ENCODE measurements around the gene SLFN11. TPM values are rescaled to one million over a fixed set of nuclear protein-coding genes. Genes with fewer than 3 reads are reported as not detected.
A peak's percentile ranks its signal among the peaks of the same experiment; 100 is the strongest.
"Not testable (repeated sequence)": the region's sequence is repeated elsewhere in the genome, so short reads cannot be mapped to it uniquely, and the experiment has no call there.

The SLFN11 gene
- total and polyA plus RNA-seq, 9 of the 15 experiments (the other 6 are each of a cell fraction or from before 2014, with no cell fraction given): 0.04 to 0.21 TPM; not detected in 7

GRCh38 chr17:35309345-35309744 is 64.1 kb downstream of the SLFN11 start:
- DNase-seq (ENCODE audit: extremely low read depth in 1 of 4, low spot score in 3 of 4); H3K36me3 ChIP-seq (ENCODE audit: control insufficient read depth, insufficient read depth, low read length); H3K4me3 ChIP-seq; H3K79me2 ChIP-seq (ENCODE audit: control insufficient read depth, insufficient read depth, low read length); BruUV-seq (replicated peaks); H3K27ac ChIP-seq (ENCODE audit: extremely low read depth, low read depth, low read length); H3K27me3 ChIP-seq (ENCODE audit: control insufficient read depth in 2 of 2, insufficient read depth in 2 of 2, low read length in 2 of 2); in situ Hi-C loops (cut with MboI); FAIRE-seq; intact Hi-C loops (cut with micrococcal nuclease); H3K4me2 ChIP-seq (ENCODE audit: insufficient read depth, low read length); H3K9me3 ChIP-seq (replicated peaks; ENCODE audit: control insufficient read depth, insufficient read depth, low read depth, low read length); H3K9me1 ChIP-seq (ENCODE audit: control insufficient read depth, insufficient read depth, low read length); H2AFZ ChIP-seq (ENCODE audit: low read depth, low read length); H3K9ac ChIP-seq (ENCODE audit: insufficient read depth in 1 of 2, low read depth in 2 of 2, low read length in 2 of 2); ATAC-seq; CTCF ChIA-PET (ENCODE audit: low intra/inter-chr PET ratio); H4K20me1 ChIP-seq (replicated peaks; ENCODE audit: control insufficient read depth, insufficient read depth, low read length): not testable (repeated sequence)
- peak in 1 of 2 experiments; percentile 97 for TF ChIP-seq AFF1 (IDR thresholded peaks at IDR 0.05; ENCODE audit: low read depth in 1 of 2, partially characterized antibody in 2 of 2)
- POLR2A ChIA-PET: interaction anchor here (0.7 kb wide), 1 partner anchor 83 kb away, joined by 3 read pairs; no protein-coding TSS in a partner anchor
- peaks cover 6 to 11% of the 10 kb centered on the region in 2 experiments; a peak in 4 of 5 replicates for H3K4me1 ChIP-seq (replicated peaks in 1 of 2; ENCODE audit: control insufficient read depth in 2 of 2, insufficient read depth in 2 of 2, low read length in 2 of 2)
- 2% methylated on average over 3 of the region's 3 CpGs for WGBS (ENCODE audit: insufficient coverage, low coverage, missing lambda C conversion rate)

Small RNAs within 50 kb of the gene (small RNA-seq; reads per million reads assigned to genes)
- gene AC060766.3 (not detected), gene AC060766.5 (not detected)

Other genes with a start within 250 kb of the SLFN11 start
Only the 7 nearest of the 10 such genes appear.
- not detected in 2 replicates for gene SLC35G3, start 179.2 kb downstream of the SLFN11 start, total RNA-seq (2014; rRNA removed)
- not detected in 2 replicates for gene SLC35G3, start 179.2 kb downstream of the SLFN11 start, total RNA-seq (2014; rRNA removed; fragmentation: Illumina TruSeq; extraction: Trizol)
- not detected in 2 replicates for gene SLC35G3, start 179.2 kb downstream of the SLFN11 start, total RNA-seq (2015; rRNA removed; fragmentation: Illumina TruSeq; extraction: Trizol)
- not detected in 2 replicates for gene SLC35G3, start 179.2 kb downstream of the SLFN11 start, total RNA-seq (2021)
- not detected in 2 replicates for gene SLC35G3, start 179.2 kb downstream of the SLFN11 start, polyA plus RNA-seq (2011; rRNA removed)
- not detected in 2 replicates for gene SLC35G3, start 179.2 kb downstream of the SLFN11 start, polyA plus RNA-seq (2014; fragmentation: Illumina TruSeq; extraction: Trizol)
- gene SLC35G3, start 179.2 kb downstream of the SLFN11 start, polyA plus RNA-seq (2014; fragmentation: Nextera tagmentation; extraction: Ambion mirVana): not detected
- gene SLC35G3, start 179.2 kb downstream of the SLFN11 start, polyA plus RNA-seq (2014; rRNA removed): not detected in 2 replicates
- gene SLFN5, start 130.5 kb downstream of the SLFN11 start, total RNA-seq (2014; rRNA removed): under 0.01 and 0.08 TPM in 2 replicates
- gene SLFN5, start 130.5 kb downstream of the SLFN11 start, total RNA-seq (2014; rRNA removed; fragmentation: Illumina TruSeq; extraction: Trizol): 0.06 and 0.07 TPM in 2 replicates
- gene SLFN5, start 130.5 kb downstream of the SLFN11 start, total RNA-seq (2015; rRNA removed; fragmentation: Illumina TruSeq; extraction: Trizol): 0.11 TPM in 2 replicates
- gene SLFN5, start 130.5 kb downstream of the SLFN11 start, total RNA-seq (2021): 0.18 and 0.20 TPM in 2 replicates
- gene SLFN5, start 130.5 kb downstream of the SLFN11 start, polyA plus RNA-seq (2011; rRNA removed): 0.01 TPM in 1 of 2 replicates, not detected in the other
- gene SLFN5, start 130.5 kb downstream of the SLFN11 start, polyA plus RNA-seq (2014; fragmentation: Illumina TruSeq; extraction: Trizol): 0.01 and 0.11 TPM in 2 replicates
- under 1 TPM in 1 of 2 experiments, not detected in 1; 0.10 TPM for gene SLFN5, start 130.5 kb downstream of the SLFN11 start, polyA plus RNA-seq (2014; fragmentation: Nextera tagmentation; extraction: Ambion mirVana)
- gene SLFN5, start 130.5 kb downstream of the SLFN11 start, polyA plus RNA-seq (2014; rRNA removed): 0.01 TPM in 2 replicates
- gene SLFN12, start 58.9 kb upstream of the SLFN11 start, total RNA-seq (2014; rRNA removed): 0.09 TPM in 1 of 2 replicates, not detected in the other
- gene SLFN12, start 58.9 kb upstream of the SLFN11 start, total RNA-seq (2014; rRNA removed; fragmentation: Illumina TruSeq; extraction: Trizol): 0.07 TPM in 1 of 2 replicates, not detected in the other
- not detected in 2 replicates for gene SLFN12, start 58.9 kb upstream of the SLFN11 start, total RNA-seq (2015; rRNA removed; fragmentation: Illumina TruSeq; extraction: Trizol)
- gene SLFN12, start 58.9 kb upstream of the SLFN11 start, total RNA-seq (2021): 0.25 TPM in 1 of 2 replicates, not detected in the other
- gene SLFN12, start 58.9 kb upstream of the SLFN11 start, polyA plus RNA-seq (2011; rRNA removed): not detected in 2 replicates
- not detected in 2 replicates for gene SLFN12, start 58.9 kb upstream of the SLFN11 start, polyA plus RNA-seq (2014; fragmentation: Illumina TruSeq; extraction: Trizol)
- gene SLFN12, start 58.9 kb upstream of the SLFN11 start, polyA plus RNA-seq (2014; fragmentation: Nextera tagmentation; extraction: Ambion mirVana): under 1 TPM in 1 of 2 experiments, not detected in 1; 0.01 TPM
- 0.09 TPM in 1 of 2 replicates, not detected in the other for gene SLFN12, start 58.9 kb upstream of the SLFN11 start, polyA plus RNA-seq (2014; rRNA removed)
- 0.24 and 0.27 TPM in 2 replicates for gene SLFN13, start 75.1 kb upstream of the SLFN11 start, total RNA-seq (2014; rRNA removed)
- gene SLFN13, start 75.1 kb upstream of the SLFN11 start, total RNA-seq (2014; rRNA removed; fragmentation: Illumina TruSeq; extraction: Trizol): 0.04 and 0.10 TPM in 2 replicates
- gene SLFN13, start 75.1 kb upstream of the SLFN11 start, total RNA-seq (2015; rRNA removed; fragmentation: Illumina TruSeq; extraction: Trizol): 0.15 and 0.33 TPM in 2 replicates
- gene SLFN13, start 75.1 kb upstream of the SLFN11 start, total RNA-seq (2021): 0.29 and 0.49 TPM in 2 replicates
- 0.17 TPM in 1 of 2 replicates, not detected in the other for gene SLFN13, start 75.1 kb upstream of the SLFN11 start, polyA plus RNA-seq (2011; rRNA removed)
- gene SLFN13, start 75.1 kb upstream of the SLFN11 start, polyA plus RNA-seq (2014; fragmentation: Illumina TruSeq; extraction: Trizol): 0.09 and 0.17 TPM in 2 replicates
- gene SLFN13, start 75.1 kb upstream of the SLFN11 start, polyA plus RNA-seq (2014; fragmentation: Nextera tagmentation; extraction: Ambion mirVana): under 1 TPM; 0.06 to 0.11 TPM
- 0.27 and 0.97 TPM in 2 replicates for gene SLFN13, start 75.1 kb upstream of the SLFN11 start, polyA plus RNA-seq (2014; rRNA removed)
- gene SLFN12L, start 164.1 kb upstream of the SLFN11 start, total RNA-seq (2014; rRNA removed): 0.04 TPM in 1 of 2 replicates, not detected in the other
- 0.07 TPM in 1 of 2 replicates, not detected in the other for gene SLFN12L, start 164.1 kb upstream of the SLFN11 start, total RNA-seq (2014; rRNA removed; fragmentation: Illumina TruSeq; extraction: Trizol)
- gene SLFN12L, start 164.1 kb upstream of the SLFN11 start, total RNA-seq (2015; rRNA removed; fragmentation: Illumina TruSeq; extraction: Trizol): 0.18 and 0.26 TPM in 2 replicates
- gene SLFN12L, start 164.1 kb upstream of the SLFN11 start, total RNA-seq (2021): 0.09 and 0.31 TPM in 2 replicates
- 0.04 TPM in 1 of 2 replicates, not detected in the other for gene SLFN12L, start 164.1 kb upstream of the SLFN11 start, polyA plus RNA-seq (2011; rRNA removed)
- 0.09 TPM in 1 of 2 replicates, not detected in the other for gene SLFN12L, start 164.1 kb upstream of the SLFN11 start, polyA plus RNA-seq (2014; fragmentation: Illumina TruSeq; extraction: Trizol)
- gene SLFN12L, start 164.1 kb upstream of the SLFN11 start, polyA plus RNA-seq (2014; fragmentation: Nextera tagmentation; extraction: Ambion mirVana): under 1 TPM in 1 of 2 experiments, not detected in 1; 0.04 TPM
- gene SLFN12L, start 164.1 kb upstream of the SLFN11 start, polyA plus RNA-seq (2014; rRNA removed): 0.05 TPM in 1 of 2 replicates, not detected in the other
- gene SLFN14, start 187.2 kb upstream of the SLFN11 start, total RNA-seq (2014; rRNA removed): 2.7 and 3.0 TPM in 2 replicates
- 4.0 and 5.1 TPM in 2 replicates for gene SLFN14, start 187.2 kb upstream of the SLFN11 start, total RNA-seq (2014; rRNA removed; fragmentation: Illumina TruSeq; extraction: Trizol)
- 1.3 and 1.7 TPM in 2 replicates for gene SLFN14, start 187.2 kb upstream of the SLFN11 start, total RNA-seq (2015; rRNA removed; fragmentation: Illumina TruSeq; extraction: Trizol)
- 3.2 and 4.3 TPM in 2 replicates for gene SLFN14, start 187.2 kb upstream of the SLFN11 start, total RNA-seq (2021)
- gene SLFN14, start 187.2 kb upstream of the SLFN11 start, polyA plus RNA-seq (2011; rRNA removed): 1.2 and 3.9 TPM in 2 replicates
- gene SLFN14, start 187.2 kb upstream of the SLFN11 start, polyA plus RNA-seq (2014; fragmentation: Illumina TruSeq; extraction: Trizol): 3.3 and 3.8 TPM in 2 replicates
- 1 to 10 TPM; 1.6 to 3.1 TPM for gene SLFN14, start 187.2 kb upstream of the SLFN11 start, polyA plus RNA-seq (2014; fragmentation: Nextera tagmentation; extraction: Ambion mirVana)
- 2.6 and 3.1 TPM in 2 replicates for gene SLFN14, start 187.2 kb upstream of the SLFN11 start, polyA plus RNA-seq (2014; rRNA removed)
- 4.6 and 5.6 TPM in 2 replicates for gene PEX12, start 204.9 kb upstream of the SLFN11 start, total RNA-seq (2014; rRNA removed)
- 6.4 and 6.8 TPM in 2 replicates for gene PEX12, start 204.9 kb upstream of the SLFN11 start, total RNA-seq (2014; rRNA removed; fragmentation: Illumina TruSeq; extraction: Trizol)
- 5.8 and 6.4 TPM in 2 replicates for gene PEX12, start 204.9 kb upstream of the SLFN11 start, total RNA-seq (2015; rRNA removed; fragmentation: Illumina TruSeq; extraction: Trizol)
- 5.5 and 6.1 TPM in 2 replicates for gene PEX12, start 204.9 kb upstream of the SLFN11 start, total RNA-seq (2021)
- gene PEX12, start 204.9 kb upstream of the SLFN11 start, polyA plus RNA-seq (2011; rRNA removed): 9.9 and 12.4 TPM in 2 replicates
- 7.9 and 8.4 TPM in 2 replicates for gene PEX12, start 204.9 kb upstream of the SLFN11 start, polyA plus RNA-seq (2014; fragmentation: Illumina TruSeq; extraction: Trizol)
- 1 to 10 TPM; 4.0 to 6.7 TPM for gene PEX12, start 204.9 kb upstream of the SLFN11 start, polyA plus RNA-seq (2014; fragmentation: Nextera tagmentation; extraction: Ambion mirVana)
- gene PEX12, start 204.9 kb upstream of the SLFN11 start, polyA plus RNA-seq (2014; rRNA removed): 4.5 and 4.9 TPM in 2 replicates

Measured in K562 (cell line).